Esophagus (tissue), 2 donors: Measurements from ENCODE around the gene SERPINB7. TPM values are rescaled to one million over a fixed set of nuclear protein-coding genes. Genes with fewer than 3 reads are reported as not detected.

Experiments used
- H3K27ac ChIP-seq, 2 donors: one replicate each; pipeline ENCODE4 v1.5.1; 2013; ENCODE audit warnings: low read depth in 2 of 2, mild to moderate bottlenecking in 2 of 2, inconsistent platforms in 1 of 2, low read length in 1 of 2, moderate library complexity in 1 of 2
- H3K27me3 ChIP-seq, 2 donors: one replicate each; pipeline ENCODE4 v1.6.1; 2013; ENCODE audit warnings: low read length in 2 of 2, control low read depth in 1 of 2, mild to moderate bottlenecking in 1 of 2; ENCODE audit not compliant: insufficient read depth in 2 of 2, control insufficient read depth in 1 of 2
- H3K36me3 ChIP-seq, 2 donors: one replicate each; pipeline ENCODE4 v1.6.1; 2013; ENCODE audit warnings: low read length in 1 of 2; ENCODE audit not compliant: control insufficient read depth in 2 of 2, insufficient read depth in 2 of 2
- H3K4me1 ChIP-seq, 2 donors: one replicate each; pipeline ENCODE4 v1.6.1; 2013; ENCODE audit warnings: low read length in 1 of 2; ENCODE audit not compliant: control insufficient read depth in 2 of 2, insufficient read depth in 2 of 2
- H3K4me3 ChIP-seq, 2 donors: one replicate each; pipeline ENCODE4 v1.5.1; 2013; ENCODE audit warnings: low read length in 2 of 2, mild to moderate bottlenecking in 2 of 2, low read depth in 1 of 2, moderate library complexity in 1 of 2
- H3K9me3 ChIP-seq, 2 donors: one replicate each; pipeline ENCODE4 v1.6.1; 2013; ENCODE audit warnings: mild to moderate bottlenecking in 2 of 2, low read depth in 1 of 2, low read length in 1 of 2, moderate library complexity in 1 of 2; ENCODE audit not compliant: control insufficient read depth in 2 of 2, insufficient read depth in 1 of 2
- WGBS, 2 donors: extraction: QIAGEN DNeasy Blood & Tissue Kit; methylation state at CpG; one replicate each; pipeline ENCODE4 v1.1.7; 2013; 5-methylcytosine and 5-hydroxymethylcytosine counted together
- polyA plus RNA-seq, 2 donors: library from polyadenylated mRNA; stranded (reverse); fragments of 200-250 nt; gene quantifications; one replicate each; pipeline ENCODE4 v1.2.3, GENCODE V29; 2013
- donor health status: healthy with polysubstance abuse.
- donor health status: Bipolar disorder and iron deficiency.

The SERPINB7 gene
- polyA plus RNA-seq, 2 donors = 0.94 to 1.1 TPM

GRCh38 chr18:63819786-63820185 lies 44.6 kb downstream of the SERPINB7 start:
- Histone ChIP-seq H3K27ac (no peak overlapping the region), H3K4me1 (no peaks in the 10 kb centered on the region), H3K9me3 (no peaks in the 10 kb centered on the region), H3K27me3 (no peaks in the 10 kb centered on the region), H3K36me3 (no peaks in the 10 kb centered on the region), H3K4me3 (no peak overlapping the region)
- WGBS, 2 donors = 35 to 47% methylated on average over 2 of the region's 2 CpGs

DNA sequence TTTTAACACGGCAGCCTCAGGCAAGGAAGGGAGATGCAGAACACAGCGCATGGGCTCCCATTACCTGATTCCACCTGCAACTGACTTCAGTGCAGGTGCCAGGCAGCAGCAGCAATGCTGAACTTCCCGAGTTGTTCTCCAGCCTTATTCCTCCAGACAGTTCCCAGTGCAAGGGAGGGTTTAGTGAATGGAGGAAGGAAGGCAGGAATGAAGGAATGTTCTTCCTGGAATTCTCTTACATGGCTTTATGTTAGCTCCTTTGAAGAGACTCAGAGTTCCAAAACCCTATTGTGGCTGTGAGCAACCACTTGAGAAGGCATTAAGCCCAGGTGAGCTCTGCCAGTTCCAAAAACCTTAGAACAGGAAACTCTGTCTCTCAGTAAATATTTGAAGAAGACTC lies 45.5 kb downstream of the SERPINB7 start:
- no peaks in the 10 kb centered on the region for H3K36me3 ChIP-seq
- no peaks in the 10 kb centered on the region for H3K9me3 ChIP-seq
- H3K27me3 ChIP-seq = no peaks in the 10 kb centered on the region
- H3K4me3 ChIP-seq = no peak overlapping the region
- H3K4me1 ChIP-seq = no peaks in the 10 kb centered on the region
- H3K27ac ChIP-seq = no peak overlapping the region
- 66 to 82% methylated on average over 3 of the region's 3 CpGs for WGBS, 2 donors

- no peaks in the 10 kb centered on the region for H3K4me1 ChIP-seq
- WGBS, 2 donors = 68 to 70% methylated on average over 10 of the region's 10 CpGs
- H3K27ac ChIP-seq = no peak overlapping the region
- H3K27me3 ChIP-seq = no peaks in the 10 kb centered on the region
- no peaks in the 10 kb centered on the region for H3K9me3 ChIP-seq
- no peaks in the 10 kb centered on the region for H3K36me3 ChIP-seq
- no peak overlapping the region for H3K4me3 ChIP-seq
Observed at GRCh38 chr18:63823516-63824219, 48.5 kb downstream of the SERPINB7 start.

DNA sequence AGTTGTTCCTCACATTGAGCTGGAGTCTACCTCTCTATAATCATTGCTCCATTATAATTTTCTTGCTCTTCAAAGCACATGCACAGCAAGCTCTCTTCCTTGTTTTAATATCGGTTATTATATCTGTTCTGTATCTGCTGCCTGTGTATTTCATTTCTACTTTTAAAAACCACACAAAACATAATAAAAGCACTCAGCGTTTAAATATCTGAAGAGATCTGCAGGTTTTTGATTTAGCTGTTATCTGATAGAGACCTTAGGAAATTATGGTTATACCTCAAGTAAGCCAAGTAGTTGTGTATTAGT lies 49.0 kb downstream of the SERPINB7 start:
- H3K36me3 ChIP-seq = no peaks in the 10 kb centered on the region
- 81 to 92% methylated on average over 2 of the region's 2 CpGs for WGBS, 2 donors
- H3K27me3 ChIP-seq = no peaks in the 10 kb centered on the region
- no peaks in the 10 kb centered on the region for H3K4me1 ChIP-seq
- H3K27ac ChIP-seq = no peak overlapping the region
- H3K4me3 ChIP-seq = no peak overlapping the region
- no peaks in the 10 kb centered on the region for H3K9me3 ChIP-seq

DNA sequence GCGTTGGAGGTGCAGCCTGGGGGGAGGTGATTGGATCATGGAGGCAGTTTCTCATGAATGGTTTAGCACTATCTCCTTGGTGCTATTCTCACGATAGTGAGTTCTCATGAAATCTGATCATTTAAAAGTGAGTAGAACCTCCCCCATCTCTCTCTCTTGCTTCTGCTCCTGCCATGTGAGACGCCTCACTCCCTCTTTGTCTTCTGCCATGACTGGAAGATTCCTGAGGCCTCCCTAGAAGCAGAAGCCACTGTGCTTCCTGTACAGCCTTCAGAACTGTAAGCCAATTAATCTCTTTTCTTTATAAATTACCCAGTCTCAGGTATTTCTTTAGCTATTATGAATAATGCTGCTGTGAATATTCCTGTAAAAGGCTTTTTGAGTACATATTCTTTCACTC lies 52.9 kb downstream of the SERPINB7 start:
- Histone ChIP-seq H3K9me3 (no peaks in the 10 kb centered on the region), H3K4me1 (peaks cover 0 to 3% of the 10 kb centered on the region in 2 donors), H3K27me3 (no peaks in the 10 kb centered on the region), H3K27ac (no peak overlapping the region), H3K4me3 (no peak overlapping the region), H3K36me3 (no peaks in the 10 kb centered on the region)
- 73 to 79% methylated on average over 3 of the region's 3 CpGs for WGBS, 2 donors

DNA sequence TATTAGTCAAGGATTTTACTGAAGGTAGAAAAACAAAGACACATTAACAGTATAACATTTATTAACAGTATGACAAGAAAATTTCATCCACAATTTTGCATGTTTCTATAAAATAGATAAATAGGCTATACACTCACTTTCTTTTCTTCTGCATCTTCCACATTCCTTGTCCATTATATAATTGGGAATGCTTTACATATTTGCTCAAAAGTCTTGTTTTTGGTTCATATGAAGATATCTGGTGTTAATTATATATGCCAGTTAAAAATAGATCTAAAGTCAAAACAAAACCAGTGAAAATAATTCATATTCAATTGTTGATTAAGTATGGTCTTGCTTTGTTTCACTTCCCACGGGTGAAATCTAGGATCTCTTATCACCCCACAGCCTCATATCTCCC lies 53.4 kb downstream of the SERPINB7 start:
- Histone ChIP-seq H3K4me1 (peaks cover 0 to 3% of the 10 kb centered on the region in 2 donors), H3K27ac (no peak overlapping the region), H3K9me3 (no peaks in the 10 kb centered on the region), H3K4me3 (no peak overlapping the region), H3K36me3 (no peaks in the 10 kb centered on the region), H3K27me3 (no peaks in the 10 kb centered on the region)
- 55% methylated on average over 1 of the region's 1 CpG for WGBS, 2 donors

DNA sequence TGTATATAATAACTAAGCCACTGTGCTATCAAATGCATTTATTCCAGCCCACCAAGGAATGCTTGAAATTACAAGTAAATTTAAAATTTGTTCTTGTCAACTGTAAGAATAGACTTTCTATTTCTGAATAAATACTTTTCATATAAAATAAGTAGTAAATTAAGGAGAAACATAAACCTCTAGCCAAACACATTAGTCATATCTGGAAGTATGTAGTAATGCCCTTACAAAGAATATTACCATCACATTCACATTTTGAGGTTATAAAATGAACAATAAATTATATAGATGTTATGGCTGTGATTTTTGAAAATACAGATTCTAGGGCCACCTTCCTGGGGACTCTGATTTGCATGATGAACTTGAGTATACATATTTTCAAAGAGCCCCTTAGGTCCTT lies 54.7 kb downstream of the SERPINB7 start:
- Histone ChIP-seq H3K36me3 (no peaks in the 10 kb centered on the region), H3K9me3 (no peaks in the 10 kb centered on the region), H3K27me3 (no peaks in the 10 kb centered on the region), H3K27ac (no peak overlapping the region), H3K4me3 (no peak overlapping the region), H3K4me1 (peaks cover 0 to 3% of the 10 kb centered on the region in 2 donors)

DNA sequence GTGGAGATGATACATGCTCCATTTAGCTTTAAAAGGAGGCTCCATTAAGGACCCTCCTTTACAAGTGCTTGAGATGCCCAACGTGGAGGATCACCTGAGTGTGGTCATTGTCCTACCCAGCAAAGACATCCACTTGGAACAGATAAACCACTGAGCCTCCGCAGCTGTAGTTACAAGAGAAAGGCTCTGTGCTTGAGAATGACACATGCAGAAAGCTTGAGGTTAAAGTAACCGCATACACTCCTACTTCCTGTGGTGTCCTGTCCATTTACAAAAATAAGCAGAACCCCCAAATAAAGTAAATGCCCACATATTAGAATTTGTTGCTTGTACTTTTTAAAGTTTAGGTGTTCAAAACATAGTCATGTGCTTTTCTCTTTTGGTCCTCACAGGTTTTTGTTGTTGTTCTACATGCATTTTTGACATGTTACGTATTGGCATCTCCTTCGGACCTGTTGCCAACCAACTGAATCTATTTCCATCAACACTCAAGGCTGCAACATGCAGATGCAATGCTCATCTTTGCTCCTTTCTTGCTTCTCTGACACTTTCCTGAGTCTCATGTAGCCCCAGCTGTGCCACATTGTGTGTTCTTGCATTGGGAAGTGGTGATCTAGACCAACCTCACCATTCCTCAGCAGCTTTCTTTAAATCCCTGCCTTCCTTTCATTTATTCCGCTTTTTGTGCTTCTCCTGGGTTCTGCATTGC lies 56.0 kb downstream of the SERPINB7 start:
- H3K27me3 ChIP-seq = no peaks in the 10 kb centered on the region
- H3K27ac ChIP-seq = no peak overlapping the region
- H3K4me1 ChIP-seq = peaks cover 0 to 3% of the 10 kb centered on the region in 2 donors
- H3K9me3 ChIP-seq = no peaks in the 10 kb centered on the region
- WGBS, 2 donors = 61 to 64% methylated on average over 6 of the region's 6 CpGs
- no peak overlapping the region for H3K4me3 ChIP-seq
- H3K36me3 ChIP-seq = no peaks in the 10 kb centered on the region

GRCh38 chr18:63832470-63832869 lies 57.3 kb downstream of the SERPINB7 start:
- Histone ChIP-seq H3K27me3 (no peaks in the 10 kb centered on the region), H3K27ac (no peak overlapping the region), H3K9me3 (no peaks in the 10 kb centered on the region), H3K4me3 (no peak overlapping the region), H3K36me3 (no peaks in the 10 kb centered on the region), H3K4me1 (peaks cover 0 to 3% of the 10 kb centered on the region in 2 donors)
- 63 to 87% methylated on average over 1 of the region's 1 CpG for WGBS, 2 donors
